Stimulated activated CD4-positive, alpha-beta T cell treated with anti-CD3 and anti-CD28 coated beads, Interleukin-4, amount 100 ng/mL, for 4 hours (primary cell): ENCODE results near the gene IL5.
A peak's percentile ranks its signal among the peaks of the same experiment; 100 is the strongest.

Experiments
- DNase-seq, 2 experiments: peaks; one replicate each; pipeline ENCODE4 v3.0.0-alpha.2; 2020

IL5 gene

DNA sequence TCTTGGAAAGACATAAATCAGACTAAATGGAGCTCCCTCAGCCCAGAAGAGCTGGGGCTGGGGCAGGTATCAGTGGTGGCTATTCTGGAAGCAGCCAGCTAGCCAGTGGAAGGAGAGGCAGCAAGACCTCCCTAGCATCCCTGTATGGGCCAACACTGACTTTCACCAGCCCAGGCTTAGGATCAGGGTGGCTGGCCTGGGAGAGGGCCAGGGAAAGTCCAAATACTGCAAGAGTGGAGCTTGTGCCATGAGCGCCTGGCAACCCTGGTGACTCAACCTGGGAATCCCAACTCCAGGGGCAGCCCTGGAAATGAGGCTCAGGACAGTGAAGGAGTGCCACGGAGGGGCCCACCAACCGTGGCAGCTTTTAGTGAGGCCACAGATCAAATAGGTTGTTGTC lies 45.2 kb downstream of the IL5 start:
- DNase-seq, result peak in 1 of 2 experiments; percentile 2

DNA sequence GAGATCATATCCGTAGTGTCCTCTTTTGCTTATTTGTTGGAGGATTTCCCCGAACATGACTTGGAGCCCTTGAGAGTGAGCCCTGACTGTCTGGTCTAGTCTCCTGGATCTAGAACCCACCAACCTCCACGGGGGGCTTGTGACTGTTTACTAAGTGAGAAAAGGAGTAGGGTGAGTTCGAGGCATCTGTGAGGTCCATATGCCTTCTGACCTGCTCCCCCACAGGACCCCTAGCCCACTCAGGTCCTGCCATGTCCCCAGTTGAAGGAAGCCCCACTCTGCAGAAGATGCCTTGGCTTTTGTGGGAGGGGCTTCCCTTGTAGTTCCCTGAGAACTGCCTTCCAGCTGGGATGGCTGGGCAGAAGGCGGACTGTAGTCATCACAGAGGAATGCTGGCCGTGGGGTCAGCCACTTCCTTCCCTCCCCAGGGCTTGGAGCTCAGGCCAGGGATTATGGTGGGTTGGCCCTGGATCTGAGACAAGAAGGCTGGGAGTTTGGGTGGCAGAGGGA lies 45.8 kb downstream of the IL5 start:
- peak in 1 of 2 experiments; percentile 4 for DNase-seq

DNA sequence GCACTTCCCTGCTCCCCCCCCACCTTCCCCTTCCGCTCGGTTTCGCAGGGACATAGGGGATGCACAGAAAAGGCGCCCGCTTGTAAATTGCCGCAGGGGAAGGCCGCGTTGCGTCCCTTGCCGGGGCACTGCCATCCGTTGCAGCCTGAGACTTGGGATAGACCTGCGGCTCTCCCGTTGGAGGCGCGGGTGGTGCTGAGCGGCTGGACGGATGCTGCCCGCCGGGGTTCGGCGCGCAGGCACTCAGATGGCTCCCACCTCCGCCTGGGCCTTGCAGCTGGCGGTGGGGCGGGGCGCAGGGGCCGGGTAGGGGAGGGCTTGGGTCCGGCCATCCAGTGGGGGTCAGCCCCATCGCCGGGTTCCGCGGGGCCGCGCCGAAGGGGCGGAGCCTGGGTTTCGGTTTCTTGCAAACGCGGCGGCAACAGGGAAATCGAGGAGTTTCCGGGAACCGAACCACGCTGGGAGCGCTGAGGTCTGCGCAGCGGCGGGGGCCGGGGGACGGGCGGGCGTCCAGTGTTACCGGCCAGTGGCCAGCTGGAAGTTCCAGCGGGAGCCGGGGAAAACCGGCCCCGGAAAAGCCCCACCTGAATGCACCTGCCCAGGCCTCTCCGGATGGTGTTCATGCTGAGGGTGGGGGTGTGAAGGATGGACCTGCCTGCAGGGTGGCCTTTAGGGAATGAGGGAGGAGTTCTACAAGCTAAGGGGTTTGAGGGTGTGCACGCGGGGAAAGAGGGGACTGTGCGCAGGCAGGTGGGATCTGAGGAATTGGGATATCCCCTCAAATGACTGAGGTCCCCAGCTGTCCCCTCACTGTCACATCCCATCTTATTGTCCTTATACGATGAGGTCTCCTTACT lies 46.5 kb downstream of the IL5 start:
- peak; percentile 75 to 77 for DNase-seq

DNA sequence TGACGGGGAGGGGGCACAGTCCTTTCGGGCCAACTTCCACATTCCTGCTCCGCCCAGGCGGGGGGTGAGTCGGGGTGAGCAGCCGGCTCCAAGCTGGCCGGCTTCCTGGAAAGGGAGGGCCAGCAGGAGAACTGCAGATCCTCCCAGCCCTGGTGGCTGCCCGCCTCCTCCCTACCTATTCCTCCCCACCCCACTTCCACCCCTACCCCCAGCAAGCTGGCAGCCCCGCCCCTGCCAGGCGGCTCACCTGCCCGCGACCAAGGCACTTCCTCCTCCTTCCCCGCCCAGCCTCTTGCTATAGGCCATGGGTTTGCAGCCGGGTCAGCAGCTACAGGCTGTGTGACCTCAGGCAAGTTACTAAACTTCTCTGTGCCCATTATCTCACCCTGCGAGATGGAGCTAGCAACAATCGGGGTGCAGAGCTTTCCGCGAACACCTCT lies 47.1 kb downstream of the IL5 start:
- DNase-seq, result peak; percentile 84 to 93

DNA sequence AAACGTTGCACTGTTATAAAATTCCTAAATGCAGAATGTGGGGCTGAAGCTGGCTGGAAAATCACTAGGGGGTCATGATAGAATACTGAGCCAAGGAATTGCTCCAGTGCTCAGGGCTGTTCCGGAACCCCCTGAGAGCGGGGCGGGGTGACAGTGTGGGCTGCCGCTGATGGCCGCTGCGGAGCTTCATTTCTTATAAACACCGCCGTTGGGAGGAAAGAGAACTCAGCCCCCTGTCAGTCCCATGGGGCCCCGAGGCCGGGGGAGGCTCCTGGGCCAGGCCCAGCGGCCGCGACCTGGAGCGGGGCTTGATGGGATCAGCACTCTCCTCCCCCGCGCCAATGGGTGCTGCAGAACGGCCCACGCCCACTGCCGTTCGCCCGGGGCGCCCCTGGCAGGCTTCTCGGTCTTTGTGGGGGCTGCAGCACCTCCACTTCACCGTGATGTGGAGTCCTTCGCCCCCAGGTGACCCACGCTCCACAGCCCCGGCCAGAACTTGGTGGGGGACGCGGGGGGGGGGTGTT lies 47.6 kb downstream of the IL5 start:
- DNase-seq, result peak; percentile 81 to 91

DNA sequence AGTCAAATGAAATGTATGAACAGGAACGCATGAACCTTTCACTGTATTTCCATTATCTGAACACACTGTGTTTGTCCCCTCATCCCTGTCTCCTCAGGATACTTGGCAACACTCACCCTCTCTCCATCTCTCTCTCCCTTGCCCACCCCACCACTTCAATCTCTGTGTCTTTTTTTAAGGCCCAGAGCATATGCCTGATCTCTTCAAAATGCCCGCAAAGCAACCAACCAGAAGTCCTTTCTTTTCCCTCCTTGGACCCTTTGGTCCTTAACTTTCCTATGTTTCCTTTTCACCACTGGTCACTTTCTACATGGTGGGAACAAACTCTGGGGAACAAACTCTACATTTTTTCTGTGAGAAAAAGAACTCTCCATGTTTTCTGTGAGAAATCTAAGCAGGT lies 49.5 kb downstream of the IL5 start:
- no peak for DNase-seq

DNA sequence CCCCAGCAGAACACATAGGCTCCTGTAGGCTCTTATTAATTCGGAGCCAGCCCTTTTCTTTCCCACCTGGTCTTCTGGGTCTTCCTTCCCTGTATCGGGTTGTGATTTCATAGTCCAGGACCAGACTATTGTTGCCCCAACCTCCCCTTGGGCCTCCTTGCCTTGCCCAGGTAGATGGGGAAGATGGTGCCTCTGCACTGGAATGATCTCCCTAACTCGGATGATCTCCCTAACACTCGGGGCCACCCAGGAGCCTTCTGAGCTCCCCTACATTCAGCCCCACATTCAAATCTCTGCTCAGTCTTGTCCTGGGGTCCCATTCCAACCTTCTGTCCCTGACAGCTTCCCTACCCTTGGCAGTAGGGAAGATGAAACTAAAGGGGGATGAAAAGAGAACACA lies 50.1 kb downstream of the IL5 start:
- DNase-seq, result no peak

DNA sequence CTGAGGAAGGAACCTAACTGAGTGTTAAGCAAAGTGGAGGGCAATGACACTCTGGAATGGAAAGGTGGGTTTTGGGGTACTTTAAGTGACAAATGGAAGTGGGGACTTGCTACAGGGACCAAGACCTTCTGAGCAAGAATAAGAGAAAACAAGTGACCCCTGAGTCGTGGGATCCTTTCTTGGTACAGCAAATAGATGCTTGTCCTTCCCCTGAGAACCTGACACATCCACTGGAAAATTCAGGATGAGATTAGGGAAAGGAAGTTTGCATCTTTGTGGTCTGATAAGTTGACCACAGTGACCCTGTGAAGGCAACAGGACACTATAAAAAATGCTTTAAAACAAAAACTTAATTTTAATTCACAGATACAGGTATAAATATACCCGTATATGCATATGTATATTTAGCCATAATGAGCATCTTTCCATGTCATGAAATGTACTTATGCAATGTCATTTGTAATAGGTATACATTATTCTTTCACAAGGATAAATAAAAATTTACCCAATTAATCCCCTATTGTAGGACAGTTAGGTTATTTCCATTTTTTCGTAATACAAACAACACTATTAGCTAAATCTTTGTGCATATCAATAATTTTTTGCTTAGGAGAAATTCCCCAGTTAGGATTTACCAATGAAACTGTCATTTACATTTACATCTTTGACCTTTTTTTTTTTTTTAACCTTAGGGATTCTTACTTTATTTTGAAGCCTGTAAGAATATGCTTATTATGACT lies 50.8 kb downstream of the IL5 start:
- no peak for DNase-seq
